Fibroblast of pulmonary artery (primary cell): ENCODE results near the gene INAFM1.
A peak's percentile ranks its signal among the peaks of the same experiment; 100 is the strongest.
"Not testable (repeated sequence)": the region's sequence is repeated elsewhere in the genome, so short reads cannot be mapped to it uniquely, and the experiment has no call there.

Experiments used
- DNase-seq: peaks from one replicate; pipeline ENCODE4 v3.0.0-alpha.2; 2010; ENCODE audit warnings: low read depth
- H3K4me3 ChIP-seq: replicated peaks from 2 replicates; pipeline ENCODE4 v1.5.1; 2011; ENCODE audit warnings: low read depth, mild to moderate bottlenecking, control low read depth, low read length, moderate library complexity
- CTCF ChIP-seq: IDR thresholded peaks from 2 replicates; pipeline ENCODE4 v1.5.1; 2011; ENCODE audit warnings: mild to moderate bottlenecking, control low read depth, low read length, inconsistent platforms; ENCODE audit errors: missing control alignments

INAFM1 gene

GRCh38 chr19:47256693-47257410 lies 17.8 kb upstream of the INAFM1 start:
- DNase-seq, result peak; percentile 99
- TF ChIP-seq CTCF, result no peak
- H3K4me3 ChIP-seq, result peak overlapping the region; percentile 72

- TF ChIP-seq CTCF, result no peak
- peak overlapping the region; percentile 68 for H3K4me3 ChIP-seq
- DNase-seq, result no peak
Observed at GRCh38 chr19:47257411-47258169, 17.1 kb upstream of the INAFM1 start.

GRCh38 chr19:47258434-47258833 lies 16.3 kb upstream of the INAFM1 start:
- TF ChIP-seq CTCF, result no peak
- H3K4me3 ChIP-seq, result peak overlapping the region; percentile 68
- no peak for DNase-seq

GRCh38 chr19:47258895-47259555 lies 15.7 kb upstream of the INAFM1 start:
- DNase-seq, result no peak
- TF ChIP-seq CTCF, result no peak
- H3K4me3 ChIP-seq, result peak overlapping the region; percentile 68

- DNase-seq, result no peak
- no peak for TF ChIP-seq CTCF
- H3K4me3 ChIP-seq, result no peak overlapping the region
Observed at GRCh38 chr19:47260476-47260875, 14.2 kb upstream of the INAFM1 start.

GRCh38 chr19:47261946-47262793 lies 12.5 kb upstream of the INAFM1 start:
- H3K4me3 ChIP-seq, DNase-seq: not testable (repeated sequence)
